Measurements from ENCODE around the gene EEF1AKMT1.

DNA sequence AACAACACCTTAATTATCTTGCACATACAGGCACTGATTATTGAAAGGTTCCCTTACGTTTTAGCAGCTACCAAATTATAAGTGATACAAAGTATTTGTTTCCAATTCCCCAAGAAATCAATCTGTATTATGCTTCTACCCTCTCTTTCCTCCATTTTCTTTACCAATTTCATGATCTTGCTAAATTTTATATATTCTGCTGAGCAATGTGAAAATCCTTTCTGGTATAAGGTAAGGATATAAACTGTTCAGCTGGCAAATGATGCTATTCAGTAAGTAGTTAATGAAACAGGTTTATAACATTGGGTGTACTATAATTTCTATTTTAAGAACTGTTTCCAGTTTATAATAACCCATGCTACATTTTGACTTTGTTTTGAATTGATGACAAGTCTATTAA is 985 bp upstream of the EEF1AKMT1 start:
- TF ChIP-seq, protein P1, sequence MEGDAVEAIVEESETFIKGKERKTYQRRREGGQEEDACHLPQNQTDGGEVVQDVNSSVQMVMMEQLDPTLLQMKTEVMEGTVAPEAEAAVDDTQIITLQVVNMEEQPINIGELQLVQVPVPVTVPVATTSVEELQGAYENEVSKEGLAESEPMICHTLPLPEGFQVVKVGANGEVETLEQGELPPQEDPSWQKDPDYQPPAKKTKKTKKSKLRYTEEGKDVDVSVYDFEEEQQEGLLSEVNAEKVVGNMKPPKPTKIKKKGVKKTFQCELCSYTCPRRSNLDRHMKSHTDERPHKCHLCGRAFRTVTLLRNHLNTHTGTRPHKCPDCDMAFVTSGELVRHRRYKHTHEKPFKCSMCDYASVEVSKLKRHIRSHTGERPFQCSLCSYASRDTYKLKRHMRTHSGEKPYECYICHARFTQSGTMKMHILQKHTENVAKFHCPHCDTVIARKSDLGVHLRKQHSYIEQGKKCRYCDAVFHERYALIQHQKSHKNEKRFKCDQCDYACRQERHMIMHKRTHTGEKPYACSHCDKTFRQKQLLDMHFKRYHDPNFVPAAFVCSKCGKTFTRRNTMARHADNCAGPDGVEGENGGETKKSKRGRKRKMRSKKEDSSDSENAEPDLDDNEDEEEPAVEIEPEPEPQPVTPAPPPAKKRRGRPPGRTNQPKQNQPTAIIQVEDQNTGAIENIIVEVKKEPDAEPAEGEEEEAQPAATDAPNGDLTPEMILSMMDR (IDR thresholded peaks at IDR 0.05), result no peak
- no peak for TF ChIP-seq EP300 (IDR thresholded peaks at IDR 0.05)
- TF ChIP-seq POLR2A (IDR thresholded peaks at IDR 0.05), result no peak

All from ovary (tissue), 3 donors.